ENCODE measurements around the gene BTBD16. TPM values are rescaled to one million over a fixed set of nuclear protein-coding genes. Genes with fewer than 3 reads are reported as not detected.

BTBD16 gene
- total RNA-seq, 1 donor from 2014 or later = 0.35 TPM

DNA sequence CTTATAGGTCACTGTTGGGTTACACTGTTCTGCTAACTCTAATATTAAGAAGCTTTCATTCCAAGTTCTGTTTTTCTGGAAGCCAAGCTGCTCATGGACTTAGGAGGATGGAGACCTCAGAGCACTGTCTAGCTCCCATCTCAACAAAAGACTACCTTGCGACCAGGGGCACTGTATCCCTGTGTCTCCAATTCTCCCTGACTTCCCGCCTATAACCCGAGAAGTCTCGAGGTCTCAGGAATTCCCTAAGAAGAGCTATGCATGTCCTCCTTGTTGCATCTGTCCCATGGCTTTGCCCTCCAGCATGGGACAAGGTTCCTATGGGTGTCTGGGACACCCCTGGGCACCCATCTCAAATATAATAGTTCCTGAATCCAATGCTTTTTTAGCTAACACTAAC, 31.2 kb downstream of the BTBD16 start:
- intact Hi-C loops (cut with DNase I) = no loop called here
- H3K9me3 ChIP-seq = no peaks in the 10 kb centered on the region

GRCh38 chr10:122303271-122304053, 32.4 kb downstream of the BTBD16 start:
- no peak for TF ChIP-seq CTCF (IDR thresholded peaks at IDR 0.05)
- H3K36me3 ChIP-seq = no peaks in the 10 kb centered on the region
- no peaks in the 10 kb centered on the region for H3K9me3 ChIP-seq
- ATAC-seq (no peak), DNase-seq (no peak)
- no peak overlapping the region for H3K4me3 ChIP-seq
- no peaks in the 10 kb centered on the region for H3K27me3 ChIP-seq
- peaks cover 13% of the 10 kb centered on the region for H3K4me1 ChIP-seq
- no peak overlapping the region for H3K27ac ChIP-seq
- intact Hi-C loops (cut with DNase I) = no loop called here

More for the DNA sequence above, 31.2 kb downstream of the BTBD16 start:
- no peak overlapping the region for H3K27ac ChIP-seq
- no peaks in the 10 kb centered on the region for H3K36me3 ChIP-seq
- no peak overlapping the region for H3K4me3 ChIP-seq
- DNase-seq (no peak), ATAC-seq (no peak)
- TF ChIP-seq CTCF (IDR thresholded peaks at IDR 0.05) = no peak
- peaks cover 4% of the 10 kb centered on the region for H3K4me1 ChIP-seq
- H3K27me3 ChIP-seq = no peaks in the 10 kb centered on the region

DNA sequence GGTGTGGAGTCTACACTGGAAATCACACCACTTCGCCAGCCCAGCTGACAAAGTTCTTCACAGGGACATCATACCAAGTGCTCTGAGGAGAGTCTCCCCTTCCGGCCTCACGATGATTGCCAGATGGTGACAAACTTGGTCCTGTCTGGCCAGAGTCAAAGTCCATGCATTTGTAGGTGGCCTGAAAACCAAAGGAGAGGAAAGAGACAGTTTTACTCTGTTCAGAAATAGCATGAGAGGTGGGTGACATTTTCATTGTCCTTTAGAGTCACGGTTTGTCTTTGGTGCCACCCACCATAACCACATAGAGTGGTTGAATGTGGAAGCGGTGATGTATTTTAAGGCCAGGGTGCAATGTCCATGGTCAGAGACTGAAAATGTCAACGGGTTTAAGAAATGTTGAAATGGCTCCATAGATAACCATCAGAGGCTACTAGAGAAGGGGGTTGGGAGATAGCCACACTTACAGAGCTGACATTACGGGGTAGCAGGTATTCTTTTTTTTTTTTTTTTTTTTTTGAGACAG, 33.0 kb downstream of the BTBD16 start:
- DNase-seq = no peak
- Histone ChIP-seq H3K9me3 (no peaks in the 10 kb centered on the region), H3K4me1 (peaks cover 15% of the 10 kb centered on the region), H3K4me3 (no peak overlapping the region), H3K36me3 (no peaks in the 10 kb centered on the region), H3K27ac (no peak overlapping the region), H3K27me3 (no peaks in the 10 kb centered on the region)
- no peak for TF ChIP-seq CTCF (IDR thresholded peaks at IDR 0.05)
- intact Hi-C loops (cut with DNase I) = no loop called here
- ATAC-seq = no peak

DNA sequence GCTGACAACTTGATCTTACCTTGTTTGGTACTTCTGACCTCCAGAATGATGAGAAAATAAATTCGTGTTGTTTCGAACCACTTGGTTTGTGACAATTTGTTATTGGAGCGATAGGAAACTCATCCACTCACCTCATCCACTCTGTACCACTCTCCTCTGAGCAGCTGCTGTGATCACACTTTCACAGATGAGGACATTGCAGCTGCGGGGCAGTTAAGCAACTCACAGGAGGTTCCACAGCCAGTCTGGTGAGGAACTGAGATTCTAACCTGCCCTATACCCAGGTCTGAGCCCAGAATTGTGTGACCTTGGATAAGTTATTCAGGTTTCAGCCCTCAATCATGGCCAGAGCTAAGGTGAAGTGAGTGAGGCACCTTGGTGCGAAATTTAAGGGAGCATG, 35.2 kb downstream of the BTBD16 start:
- no peak for DNase-seq
- Histone ChIP-seq H3K4me1 (peaks cover 11% of the 10 kb centered on the region), H3K4me3 (no peak overlapping the region), H3K27ac (no peak overlapping the region), H3K36me3 (no peaks in the 10 kb centered on the region), H3K9me3 (no peaks in the 10 kb centered on the region), H3K27me3 (no peaks in the 10 kb centered on the region)
- intact Hi-C loops (cut with DNase I) = no loop called here
- TF ChIP-seq CTCF (IDR thresholded peaks at IDR 0.05) = no peak
- no peak for ATAC-seq

DNA sequence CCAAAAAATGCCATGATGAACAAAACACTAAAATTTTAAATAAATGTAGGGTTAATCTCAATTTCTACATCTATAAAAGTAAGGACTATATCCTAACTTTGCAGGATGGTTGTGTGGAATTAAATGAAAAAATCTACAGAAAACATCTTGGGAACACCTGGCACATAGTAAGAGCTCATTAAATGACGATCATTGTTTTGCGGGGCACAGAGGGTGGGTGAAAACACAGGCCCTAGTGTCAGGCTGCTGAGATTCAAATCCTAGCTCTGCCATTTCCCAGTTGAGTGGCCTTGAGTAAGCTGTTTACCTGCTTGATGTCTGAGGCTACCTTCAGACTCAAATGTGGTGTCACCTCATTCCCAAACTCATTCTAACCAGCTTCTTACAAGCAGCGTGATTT, 35.6 kb downstream of the BTBD16 start:
- no peaks in the 10 kb centered on the region for H3K27me3 ChIP-seq
- DNase-seq (no peak), ATAC-seq (no peak)
- H3K9me3 ChIP-seq = no peaks in the 10 kb centered on the region
- intact Hi-C loops (cut with DNase I) = no loop called here
- H3K4me1 ChIP-seq = peaks cover 11% of the 10 kb centered on the region
- no peaks in the 10 kb centered on the region for H3K36me3 ChIP-seq
- no peak overlapping the region for H3K4me3 ChIP-seq
- TF ChIP-seq CTCF (IDR thresholded peaks at IDR 0.05) = no peak
- no peak overlapping the region for H3K27ac ChIP-seq
